Erythroblast (primary cell): ENCODE results near the gene FMN1.

Source experiments
- GATA1 ChIP-seq: IDR thresholded peaks from 2 replicates; pipeline ENCODE4 v1.6.1; 2011; ENCODE audit warnings: low read depth, mild to moderate bottlenecking, control low read depth, low read length, moderate library complexity
- POLR2A ChIP-seq: IDR thresholded peaks from 2 replicates; pipeline ENCODE4 v1.6.1; 2011; ENCODE audit warnings: mild to moderate bottlenecking, low read length

DNA sequence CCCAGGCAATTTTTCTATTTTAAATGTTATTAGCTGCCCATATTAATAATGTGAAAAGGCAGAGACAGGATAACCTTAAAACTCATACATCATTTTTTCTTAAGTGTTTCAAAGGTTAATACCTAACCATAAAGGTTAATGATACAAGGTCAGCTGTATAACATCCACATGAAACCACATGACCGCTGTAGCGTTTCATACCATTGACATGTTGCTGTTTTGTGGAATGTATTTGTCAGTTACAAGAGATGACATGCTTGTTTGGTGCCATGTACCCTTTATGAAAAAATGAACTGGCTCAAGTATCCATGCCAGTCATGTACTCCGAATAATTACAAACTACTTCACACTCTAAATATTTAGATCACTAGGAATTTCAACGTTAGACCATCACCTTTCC lies 207.4 kb downstream of the FMN1 start:
- TF ChIP-seq GATA1 (no peak), POLR2A (no peak)
